CD1c-positive myeloid dendritic cell (primary cell): ENCODE data around the gene CACYBP.

Experiments
- DNase-seq: peaks from one replicate; pipeline ENCODE4 v3.0.0-alpha.2; 2016; ENCODE audit errors: extremely low spot score

Gene CACYBP, protein sequence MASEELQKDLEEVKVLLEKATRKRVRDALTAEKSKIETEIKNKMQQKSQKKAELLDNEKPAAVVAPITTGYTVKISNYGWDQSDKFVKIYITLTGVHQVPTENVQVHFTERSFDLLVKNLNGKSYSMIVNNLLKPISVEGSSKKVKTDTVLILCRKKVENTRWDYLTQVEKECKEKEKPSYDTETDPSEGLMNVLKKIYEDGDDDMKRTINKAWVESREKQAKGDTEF

DNA sequence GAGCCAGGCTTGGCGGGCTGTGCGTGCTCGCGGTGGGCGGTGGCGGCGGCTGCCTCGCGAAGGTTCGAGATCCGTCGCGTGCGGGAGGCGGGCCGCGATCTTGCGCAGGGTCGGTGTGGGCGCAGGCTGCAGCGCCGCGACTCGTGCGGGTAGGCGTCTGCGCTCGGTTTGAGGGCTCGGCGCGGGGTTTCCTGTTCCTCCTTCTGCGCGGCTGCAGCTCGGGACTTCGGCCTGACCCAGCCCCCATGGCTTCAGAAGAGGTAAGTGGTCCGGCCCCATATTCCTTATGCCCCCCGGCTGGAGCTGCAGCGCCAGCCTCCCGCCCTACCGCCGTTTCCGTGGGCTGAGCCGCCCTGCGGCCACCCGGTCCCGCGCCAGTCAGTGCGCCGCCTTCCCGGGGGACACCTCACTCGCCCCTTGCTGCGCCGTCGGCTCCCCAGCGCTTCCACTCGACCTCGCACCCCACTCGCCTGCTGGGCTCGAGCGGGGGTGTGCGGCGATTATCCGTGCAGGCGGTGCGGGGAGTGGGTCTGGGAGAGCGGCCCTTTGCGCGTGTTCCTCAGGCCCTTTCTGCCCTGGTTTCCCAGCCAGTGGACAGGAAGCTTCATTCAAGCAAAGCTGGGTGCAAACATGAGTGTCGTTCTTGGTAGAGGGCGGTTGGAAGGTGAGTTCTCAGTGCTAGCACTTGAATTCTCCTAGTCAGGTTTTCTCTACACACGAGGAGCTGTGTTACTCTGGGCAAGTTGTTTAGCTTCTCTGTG is at the start of gene CACYBP:
TSS of gene CACYBP (plus strand) at position 12 of the 761 bp plus-strand sequence. CDS start at position 246, 234 bp downstream.
- peak; percentile 59 for DNase-seq

DNA sequence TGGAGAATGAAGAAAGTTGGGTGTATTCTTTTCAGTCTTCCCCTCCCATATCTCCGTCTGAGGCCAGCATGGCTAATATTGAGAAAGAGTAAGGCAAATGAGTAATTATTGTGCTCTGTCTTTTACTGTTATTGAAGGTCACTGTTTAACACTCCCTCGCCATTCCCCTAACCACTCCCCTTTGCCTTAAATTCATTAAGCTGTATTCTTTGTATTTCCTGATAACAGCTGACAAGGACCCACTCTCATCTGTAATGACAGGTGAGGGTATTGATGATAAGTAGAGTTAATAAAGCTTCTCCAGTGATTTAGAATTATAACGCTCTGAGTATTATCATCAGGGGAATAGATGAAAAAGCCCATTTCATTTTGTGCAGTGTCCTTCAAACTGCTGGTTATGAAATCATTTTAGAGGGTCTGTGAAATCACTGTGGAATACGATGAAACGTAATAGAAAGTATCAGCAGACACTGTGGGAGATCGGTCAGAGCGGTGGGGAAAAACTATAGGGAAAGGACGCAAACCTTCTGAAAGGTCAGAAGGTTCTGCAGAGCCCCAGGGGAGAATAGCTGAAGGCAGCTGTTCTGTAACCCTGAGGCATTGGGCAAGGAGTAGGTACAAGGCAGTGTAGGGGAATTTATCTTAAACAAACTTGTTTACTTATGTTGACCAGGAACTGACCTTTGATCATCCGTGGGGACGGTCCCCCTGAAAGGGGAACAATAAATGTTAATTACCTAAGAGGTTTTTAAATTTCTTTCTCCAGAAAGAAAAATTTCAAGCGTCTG is 46.3 kb upstream of the CACYBP start:
- DNase-seq, result peak; percentile 41

DNA sequence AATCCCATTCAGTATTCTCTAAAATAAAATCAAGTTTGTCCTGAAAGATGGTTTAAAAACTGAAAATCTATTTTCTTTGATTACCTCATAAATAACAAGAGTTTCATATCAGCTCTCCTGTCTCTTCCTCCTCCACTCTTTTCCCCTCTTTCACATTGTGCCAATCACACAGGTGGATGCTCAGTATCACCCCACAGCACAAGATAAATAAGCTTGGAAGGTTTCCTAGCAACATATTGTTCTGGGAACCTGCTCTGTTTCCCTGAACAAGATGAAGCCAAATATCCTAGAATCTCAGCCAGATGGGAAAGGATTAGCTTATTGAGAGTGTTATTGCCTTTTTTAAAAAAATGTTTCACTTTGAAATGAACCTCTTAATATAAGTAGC is 45.7 kb upstream of the CACYBP start:
- DNase-seq, result no peak

DNA sequence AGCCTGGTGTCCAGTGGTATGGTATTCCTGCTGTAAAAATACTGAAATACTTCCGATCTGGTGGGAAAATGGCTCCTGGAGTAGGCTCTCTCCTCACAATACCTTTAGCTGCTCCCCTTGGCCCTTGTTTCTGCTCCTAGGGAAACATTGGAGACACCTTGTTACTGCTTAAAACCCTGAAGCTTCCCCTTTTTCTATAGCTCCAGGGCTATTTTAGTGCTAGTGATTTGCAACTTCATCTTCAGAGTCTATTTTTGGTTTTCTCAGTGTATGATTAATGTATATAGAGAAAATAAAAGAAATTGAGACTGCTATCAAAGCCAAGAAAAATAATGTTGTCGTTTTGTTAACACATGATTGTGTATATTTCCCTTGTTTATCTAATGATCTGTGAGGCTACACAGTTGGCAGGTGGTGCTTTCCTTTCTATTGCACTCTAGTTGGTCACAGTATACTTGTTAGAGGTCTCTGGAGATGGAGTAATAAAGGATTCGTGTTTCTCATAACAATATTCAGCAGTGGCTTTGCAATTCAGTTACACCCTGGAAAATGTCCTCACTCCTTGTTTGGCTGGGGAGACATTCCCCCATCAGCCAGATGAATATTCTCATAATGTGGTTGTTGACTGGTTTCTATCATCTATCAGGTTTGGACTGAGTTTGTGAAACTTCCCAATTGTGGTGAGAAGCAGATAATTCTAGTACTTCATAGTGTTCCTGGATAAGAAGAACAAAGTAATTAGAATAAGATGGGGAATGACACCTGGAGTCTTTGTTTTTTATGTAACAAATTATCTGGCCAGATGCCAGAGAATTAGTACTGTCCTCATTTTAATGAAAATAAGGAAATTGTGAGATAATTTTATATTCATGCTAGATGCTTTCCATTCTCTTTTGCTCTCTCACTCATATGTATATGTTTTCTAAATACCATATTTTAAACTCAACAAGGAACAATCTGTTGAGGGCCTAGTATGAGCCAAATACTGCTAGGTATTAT is 44.8 kb upstream of the CACYBP start:
- DNase-seq, result peak; percentile 14

DNA sequence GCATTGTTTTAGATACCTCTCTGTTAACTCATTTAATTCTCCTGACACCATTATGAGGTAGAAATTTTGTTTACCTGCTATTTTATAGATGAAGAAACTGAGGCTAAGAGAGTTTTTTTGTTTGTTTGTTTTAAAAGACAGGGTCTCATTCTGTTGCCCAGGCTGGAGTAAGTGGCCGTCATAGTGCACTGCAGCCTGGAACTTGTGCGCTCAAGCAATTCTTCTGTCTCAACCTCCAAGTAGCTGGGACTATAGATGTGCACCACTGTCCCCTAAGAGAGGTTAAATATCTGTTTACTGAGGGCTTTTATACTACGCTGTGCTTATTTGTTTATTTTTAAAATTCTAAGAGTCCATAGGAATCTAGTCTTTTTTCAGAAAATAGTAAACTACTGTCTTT is 43.7 kb upstream of the CACYBP start:
- no peak for DNase-seq

DNA sequence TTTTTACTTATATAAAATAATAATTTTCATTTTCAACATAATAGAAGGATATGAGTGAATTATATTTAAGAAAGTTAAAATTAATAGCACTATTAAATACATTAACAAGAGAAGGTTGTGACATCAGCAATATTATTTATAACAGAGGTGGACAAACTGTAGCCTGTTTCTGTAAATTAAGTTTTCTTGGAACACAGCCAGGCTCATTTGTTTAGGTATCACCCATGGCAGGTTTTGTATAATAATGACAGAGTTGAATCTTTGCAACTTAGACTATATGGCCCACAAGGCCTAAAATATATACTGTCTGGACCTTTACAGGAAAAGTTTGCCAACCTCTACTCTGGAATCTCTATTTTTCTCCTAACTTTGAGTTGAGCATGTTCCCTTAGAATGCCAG is 42.8 kb upstream of the CACYBP start:
- no peak for DNase-seq

DNA sequence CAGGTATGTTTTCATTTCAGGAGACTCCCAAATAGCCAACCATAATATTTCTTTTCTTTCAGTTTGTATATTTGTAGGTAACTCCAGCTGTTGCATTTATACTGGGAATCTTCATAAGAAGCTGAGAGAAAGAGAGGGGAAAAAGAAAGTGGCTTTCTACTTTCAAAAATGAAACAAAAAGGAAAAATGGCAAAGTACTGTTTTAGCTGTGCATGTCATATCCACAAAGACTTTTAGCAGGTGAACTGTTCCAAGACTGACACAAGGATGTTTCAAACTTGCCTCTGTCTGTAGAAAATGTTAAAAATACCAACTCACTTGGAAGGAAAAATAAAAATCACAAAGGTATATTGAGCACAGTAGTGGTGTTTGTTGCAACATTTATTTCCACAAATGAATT is 41.9 kb upstream of the CACYBP start:
- no peak for DNase-seq

DNA sequence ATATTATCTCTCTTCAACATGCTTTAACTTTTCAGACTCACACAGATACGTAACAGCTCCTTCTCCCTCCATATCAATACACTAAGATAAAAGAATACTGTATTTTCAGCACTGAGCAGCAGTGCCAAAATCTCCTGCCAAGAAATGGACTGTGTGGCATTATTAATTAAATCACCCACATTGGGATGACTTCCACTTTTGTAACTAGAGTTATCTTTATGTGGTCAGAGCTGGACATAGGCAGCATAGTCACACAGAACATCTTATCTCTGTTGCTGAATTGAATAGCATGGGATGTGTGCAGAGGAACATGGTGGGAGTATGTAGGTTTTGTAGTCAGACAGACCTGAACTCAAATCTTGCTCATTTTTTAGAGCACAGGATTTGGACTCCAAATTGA is 41.4 kb upstream of the CACYBP start:
- no peak for DNase-seq

DNA sequence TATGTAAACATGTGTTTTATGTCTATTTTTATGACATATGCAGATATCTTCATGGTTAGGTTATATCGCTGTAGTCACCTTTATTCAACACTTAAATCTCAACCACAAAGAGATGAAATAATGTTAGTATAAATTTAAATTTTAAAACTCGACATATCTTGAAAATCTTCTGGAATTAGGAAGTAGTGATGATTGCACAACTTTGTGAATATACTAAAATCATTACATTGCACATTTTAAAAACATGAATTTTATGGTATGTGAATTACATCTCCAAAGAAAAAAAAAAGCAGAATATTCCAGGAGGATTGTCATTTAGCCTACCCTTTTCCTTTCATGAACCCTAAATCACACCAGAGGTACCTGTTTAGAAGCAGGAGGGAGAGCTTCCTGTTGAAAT is 39.4 kb upstream of the CACYBP start:
- DNase-seq, result peak; percentile 39

DNA sequence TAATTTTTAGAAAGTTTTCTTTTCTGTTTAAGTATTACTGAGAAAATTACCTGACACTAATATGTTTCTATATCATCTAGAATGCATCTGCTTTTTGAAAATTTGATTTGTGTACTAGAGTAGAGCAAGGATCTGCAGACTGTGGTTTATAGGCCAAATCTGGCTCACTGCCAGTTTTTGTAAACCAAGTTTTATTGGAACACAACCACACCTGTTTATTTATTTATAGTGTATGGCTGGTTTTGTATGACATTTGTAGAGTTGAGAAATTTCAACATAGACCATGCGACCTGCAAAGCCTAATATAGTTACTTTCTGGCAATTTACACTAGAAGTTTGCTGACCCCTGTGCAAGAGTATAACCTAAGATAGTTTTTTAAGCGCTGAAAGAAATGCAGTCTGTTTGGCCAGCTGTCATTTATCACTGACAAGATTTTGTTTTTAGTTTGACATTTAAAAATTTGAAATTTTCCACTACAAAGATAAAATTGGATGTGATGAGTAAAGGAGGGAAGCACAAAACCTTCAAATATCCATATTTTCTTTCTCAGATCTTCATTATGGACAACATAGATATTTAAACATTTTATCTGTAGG is 36.1 kb upstream of the CACYBP start:
- DNase-seq, result no peak

DNA sequence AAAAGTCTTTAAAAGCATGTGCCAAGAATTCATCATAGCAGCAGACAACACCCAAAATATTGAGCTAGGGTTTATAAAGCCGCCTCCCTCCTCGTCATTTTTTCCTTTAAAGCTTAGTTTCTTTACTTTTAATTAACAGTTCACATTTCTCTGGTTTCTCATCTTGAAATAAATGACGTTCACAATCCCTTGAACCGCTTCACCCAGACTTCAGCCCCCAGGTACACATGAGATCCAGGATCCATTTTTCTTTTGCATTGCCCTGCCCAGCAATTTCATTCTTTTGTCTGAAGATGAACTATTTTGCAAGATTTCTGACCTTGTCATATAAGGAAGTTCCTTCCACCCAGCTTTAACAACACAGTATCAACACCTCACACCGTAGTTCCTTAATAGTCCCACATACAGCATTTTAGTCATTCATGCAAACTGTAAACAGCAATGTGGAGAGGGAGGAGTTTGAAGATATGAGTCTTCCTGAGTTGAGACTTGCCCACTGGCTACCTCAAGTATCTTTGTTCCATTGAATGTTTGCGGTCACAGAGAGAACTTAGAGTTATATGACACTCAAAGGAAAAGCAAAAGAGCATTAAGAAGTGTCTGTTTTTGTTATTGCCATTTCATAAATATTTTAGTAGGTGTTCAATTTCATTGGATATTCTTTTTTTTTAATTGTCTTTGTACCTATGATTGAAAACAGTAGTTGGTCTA is 35.3 kb upstream of the CACYBP start:
- peak; percentile 84 for DNase-seq

DNA sequence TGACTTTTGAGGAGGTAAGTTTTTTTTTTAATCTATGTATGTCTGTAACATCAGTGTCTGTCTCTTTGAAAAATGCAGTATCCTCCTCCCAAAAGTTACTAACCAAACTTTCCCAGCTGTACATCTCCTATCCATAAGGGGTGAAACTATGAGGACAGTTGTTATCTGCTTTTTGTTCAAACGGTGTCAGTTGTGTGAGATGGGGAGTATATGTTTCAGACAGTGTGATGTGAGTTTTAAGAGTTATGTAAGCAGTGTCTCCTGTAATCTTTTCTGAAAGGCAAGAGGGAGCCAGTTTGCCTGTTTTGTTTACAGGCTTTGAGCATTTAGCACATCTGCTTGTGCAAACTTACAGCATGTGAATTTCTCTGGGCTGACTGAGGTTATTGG is 34.8 kb upstream of the CACYBP start:
- DNase-seq, result peak; percentile 16

DNA sequence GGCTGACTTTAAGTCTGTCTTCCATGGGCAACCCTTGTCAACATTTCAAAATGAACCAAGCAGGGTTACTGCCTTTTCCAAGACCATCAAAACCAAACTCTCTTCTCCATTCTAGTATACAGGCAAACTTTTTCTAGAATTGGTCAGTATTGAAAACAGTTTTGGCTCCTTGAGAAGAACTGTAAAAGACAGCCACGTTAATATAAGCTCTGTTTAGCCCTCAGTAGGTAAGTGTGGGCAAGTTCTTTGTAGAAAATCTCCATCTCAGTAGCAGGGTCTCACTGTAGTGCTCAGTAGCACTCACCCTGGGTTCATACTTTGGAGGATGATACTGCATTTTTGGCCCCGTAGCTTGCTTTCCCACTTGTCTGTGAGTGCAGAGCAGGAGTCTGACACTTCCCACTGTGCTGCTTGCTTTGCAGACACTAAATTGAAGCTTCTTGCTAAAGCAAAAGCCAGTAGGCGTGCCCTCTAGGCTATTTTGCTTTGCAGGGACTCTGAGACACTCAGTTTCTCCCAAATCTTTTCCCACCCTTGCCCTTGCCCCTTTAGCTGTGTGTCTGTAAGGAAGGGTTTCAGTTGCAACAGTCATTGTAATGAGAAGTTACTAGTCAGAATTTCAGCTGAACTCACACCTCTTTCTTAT is 34.3 kb upstream of the CACYBP start:
- peak; percentile 31 for DNase-seq

DNA sequence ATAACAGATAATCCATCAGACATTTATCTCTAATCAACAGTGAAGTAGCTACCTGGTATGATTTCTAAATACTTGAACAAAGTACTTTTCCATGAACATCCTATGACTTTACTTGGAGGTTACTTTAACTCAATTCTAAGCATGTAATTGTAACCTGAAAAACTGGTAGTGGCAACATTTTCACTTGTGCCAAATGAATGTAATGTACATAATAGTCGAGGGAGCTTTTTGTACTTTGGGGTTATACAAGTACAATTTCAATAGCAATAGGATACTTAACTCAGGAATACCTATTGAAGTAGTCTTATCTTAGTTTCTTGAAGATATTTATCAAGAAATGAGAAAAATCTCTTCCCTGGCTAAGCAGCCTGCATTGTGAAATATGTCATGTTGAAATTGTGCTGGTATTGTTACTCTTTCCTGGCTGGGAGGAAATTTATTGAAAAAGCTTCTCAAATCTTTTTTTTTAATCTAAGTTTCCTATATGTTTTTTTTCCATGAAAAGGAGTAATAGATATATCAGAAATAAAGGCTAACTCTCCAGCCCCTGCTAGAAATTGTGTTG is 33.7 kb upstream of the CACYBP start:
- peak; percentile 46 for DNase-seq

DNA sequence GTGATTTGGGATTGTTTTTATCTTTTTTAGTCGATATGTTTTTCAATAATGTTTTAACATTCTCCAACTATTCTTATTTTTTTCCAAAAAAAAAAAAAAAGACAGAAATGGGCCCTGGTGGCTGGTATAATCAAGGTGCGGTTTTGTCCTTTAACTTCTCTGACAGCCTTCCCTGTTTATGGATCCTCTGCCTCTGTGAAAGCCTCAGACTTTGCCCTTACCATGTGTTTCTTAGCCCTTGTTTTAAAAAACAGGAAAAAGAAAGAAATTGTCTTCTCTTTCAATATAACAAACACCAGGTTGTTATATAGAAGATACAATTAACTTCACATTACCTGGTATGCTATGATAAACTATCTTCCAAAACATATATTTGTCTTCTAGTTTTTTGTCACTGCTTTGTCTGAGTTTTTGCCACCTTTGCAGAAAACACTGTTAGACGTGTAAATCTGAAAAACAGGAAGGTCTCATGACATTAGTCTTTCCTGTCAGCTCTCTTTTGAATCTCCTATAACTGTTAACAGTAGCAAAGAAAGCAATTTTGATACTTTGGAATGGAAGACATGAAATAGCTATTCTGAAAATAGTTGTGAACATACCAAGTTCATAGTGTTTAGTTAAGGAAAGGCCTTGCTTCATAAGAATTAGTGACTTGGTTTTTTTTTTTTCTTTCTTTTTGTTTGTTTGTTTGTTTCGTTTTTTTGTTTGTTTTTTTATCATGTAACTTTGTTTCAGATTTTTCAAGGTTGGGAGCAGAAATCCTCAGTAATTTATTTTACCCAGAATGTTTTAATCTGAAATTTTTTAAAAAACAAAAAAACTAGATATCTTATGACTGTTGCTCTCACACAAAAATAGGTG is 31.7 kb upstream of the CACYBP start:
- DNase-seq, result peak; percentile 49

DNA sequence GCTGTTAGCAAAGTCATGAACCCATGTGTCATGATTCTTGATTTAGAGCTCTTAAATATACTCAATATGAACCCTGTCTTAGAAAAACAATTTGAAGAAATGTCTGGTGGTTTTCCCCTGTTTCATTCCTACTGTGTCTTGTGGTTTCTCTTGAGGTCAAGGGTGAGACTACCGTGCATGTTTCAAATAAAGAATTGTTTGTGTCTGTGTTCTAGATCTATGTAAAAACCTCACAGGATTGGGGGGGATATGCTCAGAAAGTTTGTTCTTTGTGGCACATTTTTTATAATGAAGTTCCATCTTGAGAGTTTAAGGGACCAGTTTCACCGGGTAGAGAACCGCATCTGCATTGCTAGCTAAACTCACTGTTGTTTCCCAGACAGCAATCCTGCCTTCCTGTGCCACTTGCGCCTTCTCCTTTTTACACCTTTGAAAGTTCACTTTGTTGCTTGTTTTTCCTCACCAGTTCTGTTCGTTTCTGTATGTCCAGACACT is 30.9 kb upstream of the CACYBP start:
- DNase-seq, result peak; percentile 51

DNA sequence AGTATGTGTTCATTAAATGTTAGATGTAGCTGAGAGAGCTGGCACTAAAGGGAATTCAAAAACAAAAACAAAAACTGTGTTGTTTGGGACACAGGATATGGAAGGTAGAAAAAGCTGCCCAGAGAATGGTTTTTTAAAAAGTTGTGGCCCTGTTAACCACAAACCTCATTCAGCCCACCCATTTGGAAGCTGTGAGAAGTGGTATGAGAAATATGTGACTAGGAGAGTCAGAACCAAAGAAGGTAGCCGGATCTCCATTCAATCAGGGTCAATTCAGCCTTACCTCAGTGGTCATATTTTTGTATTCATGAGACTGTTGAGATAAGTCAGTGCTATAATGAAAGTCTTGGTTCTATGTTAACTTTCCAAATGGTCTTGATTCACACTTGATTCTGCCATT is 29.8 kb upstream of the CACYBP start:
- no peak for DNase-seq

DNA sequence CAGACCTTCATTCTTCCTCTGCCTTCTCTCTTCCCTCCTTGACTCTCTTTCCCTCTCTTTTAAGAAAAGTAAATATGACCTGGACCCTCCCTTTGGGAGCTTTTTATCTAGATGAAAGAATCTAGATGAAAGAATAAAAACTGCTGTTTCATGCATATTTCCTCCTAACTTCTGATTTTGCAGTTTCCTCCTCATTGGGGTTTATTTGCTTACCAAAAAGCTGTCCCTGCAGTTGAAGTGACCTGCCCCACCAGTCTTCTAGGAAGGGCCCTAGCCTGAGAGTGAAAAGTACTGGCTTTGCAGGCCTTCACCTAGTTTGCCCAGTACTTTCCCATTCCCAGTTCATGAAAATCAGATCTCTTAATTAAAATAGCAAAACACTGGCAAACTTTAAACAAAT is 28.3 kb upstream of the CACYBP start:
- no peak for DNase-seq
